ENCODE data around the gene SUGCT.

Gene SUGCT

DNA sequence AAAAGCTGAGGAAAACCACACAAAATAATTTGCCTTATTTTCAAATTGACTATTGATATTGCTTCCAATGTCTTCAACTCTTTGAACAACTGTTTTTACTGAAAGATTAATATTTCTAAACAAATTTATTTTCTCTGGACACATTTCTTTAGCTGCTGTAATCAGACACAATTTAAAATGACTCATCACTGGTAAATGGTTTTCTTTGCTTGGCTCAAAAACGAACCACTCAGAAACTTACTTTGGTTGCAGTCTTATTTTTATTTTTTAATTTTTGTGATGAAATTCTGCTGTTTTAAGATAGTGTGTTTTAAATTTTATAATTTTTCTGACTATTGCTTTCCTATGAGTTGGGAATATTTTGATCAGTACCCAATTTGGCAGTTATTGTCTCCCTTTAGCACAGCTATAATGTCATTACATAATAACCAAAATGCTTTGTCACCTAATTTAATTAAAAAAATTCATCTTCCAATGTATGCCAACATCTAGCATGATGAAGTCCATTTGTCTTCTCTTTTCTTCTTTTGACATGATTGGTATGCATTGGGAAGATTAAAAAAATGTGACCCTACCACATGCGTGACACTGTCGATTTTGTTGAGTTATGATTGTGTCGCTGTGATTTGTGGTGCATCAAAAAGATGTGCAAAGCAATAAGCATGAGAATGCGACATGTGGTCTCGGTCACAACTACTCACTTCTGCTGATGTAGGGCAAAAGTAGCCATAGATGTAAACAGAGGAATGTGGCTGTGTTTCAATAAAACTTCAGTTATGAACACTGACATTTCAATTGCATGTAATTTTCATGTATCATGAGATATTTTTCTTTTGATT is 222.3 kb downstream of the SUGCT start:
- Mint-ChIP-seq H3K27ac (no peak overlapping the region), H3K9me3 (peaks cover 6% of the 10 kb centered on the region), H3K36me3 (ENCODE audit: low read depth) (no peaks in the 10 kb centered on the region), H3K4me1 (no peaks in the 10 kb centered on the region), H3K4me3 (no peak overlapping the region), H3K27me3 (ENCODE audit: low read depth) (peaks cover 4% of the 10 kb centered on the region)
- TF ChIP-seq, protein P1, sequence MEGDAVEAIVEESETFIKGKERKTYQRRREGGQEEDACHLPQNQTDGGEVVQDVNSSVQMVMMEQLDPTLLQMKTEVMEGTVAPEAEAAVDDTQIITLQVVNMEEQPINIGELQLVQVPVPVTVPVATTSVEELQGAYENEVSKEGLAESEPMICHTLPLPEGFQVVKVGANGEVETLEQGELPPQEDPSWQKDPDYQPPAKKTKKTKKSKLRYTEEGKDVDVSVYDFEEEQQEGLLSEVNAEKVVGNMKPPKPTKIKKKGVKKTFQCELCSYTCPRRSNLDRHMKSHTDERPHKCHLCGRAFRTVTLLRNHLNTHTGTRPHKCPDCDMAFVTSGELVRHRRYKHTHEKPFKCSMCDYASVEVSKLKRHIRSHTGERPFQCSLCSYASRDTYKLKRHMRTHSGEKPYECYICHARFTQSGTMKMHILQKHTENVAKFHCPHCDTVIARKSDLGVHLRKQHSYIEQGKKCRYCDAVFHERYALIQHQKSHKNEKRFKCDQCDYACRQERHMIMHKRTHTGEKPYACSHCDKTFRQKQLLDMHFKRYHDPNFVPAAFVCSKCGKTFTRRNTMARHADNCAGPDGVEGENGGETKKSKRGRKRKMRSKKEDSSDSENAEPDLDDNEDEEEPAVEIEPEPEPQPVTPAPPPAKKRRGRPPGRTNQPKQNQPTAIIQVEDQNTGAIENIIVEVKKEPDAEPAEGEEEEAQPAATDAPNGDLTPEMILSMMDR (IDR thresholded peaks at IDR 0.05; ENCODE audit: unreplicated experiment in 3 of 3): no peak

DNA sequence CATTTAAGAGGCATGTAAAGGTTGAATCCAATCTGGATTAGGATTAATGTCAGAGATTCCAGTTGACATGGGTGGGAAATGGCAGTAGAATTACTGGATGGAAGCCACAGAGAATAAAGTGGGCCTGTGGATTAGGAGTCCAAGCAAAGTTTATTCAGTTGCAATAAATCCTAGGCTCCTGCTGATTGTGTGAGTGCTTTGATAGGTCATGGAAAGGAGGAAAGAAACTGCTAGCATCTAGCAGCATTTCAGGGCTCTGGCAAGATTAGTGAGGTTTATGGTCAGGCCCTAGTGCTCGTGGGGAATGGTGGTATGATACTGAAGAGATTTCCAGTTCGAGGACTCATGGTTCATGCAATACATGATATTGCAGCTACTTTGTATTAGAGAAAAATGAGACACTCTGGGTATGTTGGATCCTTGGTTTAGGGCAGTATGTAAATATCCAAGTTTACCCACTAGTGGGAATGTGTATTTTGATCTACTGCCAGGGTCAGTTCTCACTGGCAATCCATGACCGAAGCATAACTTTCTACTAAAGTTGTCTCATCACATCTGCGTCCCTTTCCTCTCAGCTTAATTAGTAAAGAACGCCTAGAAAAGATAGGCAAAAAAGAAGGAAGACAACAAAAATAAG is 235.0 kb downstream of the SUGCT start:
- TF ChIP-seq, protein P1 (IDR thresholded peaks at IDR 0.05; ENCODE audit: unreplicated experiment in 3 of 3): no peak
- H3K27me3 Mint-ChIP-seq (ENCODE audit: low read depth): no peaks in the 10 kb centered on the region
- H3K4me3 Mint-ChIP-seq: no peak overlapping the region

DNA sequence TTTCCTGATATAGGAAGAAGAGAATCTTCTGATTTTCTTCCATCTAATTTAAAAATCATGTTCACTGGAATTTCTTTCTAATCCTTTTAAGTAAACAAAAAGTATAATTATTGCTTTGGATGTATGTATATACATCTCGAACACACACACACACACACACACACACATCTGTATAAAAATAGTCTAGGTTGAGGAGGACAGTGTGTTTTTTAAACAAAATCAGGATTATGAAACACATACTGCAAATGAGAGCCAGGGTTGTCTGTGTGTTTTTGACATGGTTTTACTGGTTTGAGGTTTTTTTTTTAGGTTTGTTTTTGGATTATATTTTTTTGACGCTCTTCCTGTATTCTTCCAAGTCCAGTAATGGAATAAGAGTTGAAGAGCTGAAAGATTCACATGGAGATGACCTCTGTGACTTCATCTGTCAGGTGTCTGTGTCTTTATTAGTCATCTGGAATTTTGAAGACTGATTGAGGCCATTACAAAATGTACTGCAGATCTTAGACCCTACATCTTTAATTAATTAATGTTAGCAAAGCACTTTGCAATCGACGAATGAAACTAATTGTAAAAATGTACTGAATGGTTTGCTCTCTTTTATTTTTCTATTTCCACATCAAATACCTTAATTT is 237.1 kb downstream of the SUGCT start:
- Mint-ChIP-seq H3K4me1 (no peaks in the 10 kb centered on the region), H3K4me3 (no peak overlapping the region), H3K36me3 (ENCODE audit: low read depth) (no peaks in the 10 kb centered on the region), H3K9me3 (peaks cover 5% of the 10 kb centered on the region), H3K27me3 (ENCODE audit: low read depth) (no peaks in the 10 kb centered on the region), H3K27ac (no peak overlapping the region)
- TF ChIP-seq, protein P1 (IDR thresholded peaks at IDR 0.05; ENCODE audit: unreplicated experiment in 3 of 3): no peak

More for the DNA sequence above, 235.0 kb downstream of the SUGCT start:
- peaks cover 5% of the 10 kb centered on the region for H3K9me3 Mint-ChIP-seq
- no peaks in the 10 kb centered on the region for H3K4me1 Mint-ChIP-seq
- no peak overlapping the region for H3K27ac Mint-ChIP-seq
- no peaks in the 10 kb centered on the region for H3K36me3 Mint-ChIP-seq (ENCODE audit: low read depth)

DNA sequence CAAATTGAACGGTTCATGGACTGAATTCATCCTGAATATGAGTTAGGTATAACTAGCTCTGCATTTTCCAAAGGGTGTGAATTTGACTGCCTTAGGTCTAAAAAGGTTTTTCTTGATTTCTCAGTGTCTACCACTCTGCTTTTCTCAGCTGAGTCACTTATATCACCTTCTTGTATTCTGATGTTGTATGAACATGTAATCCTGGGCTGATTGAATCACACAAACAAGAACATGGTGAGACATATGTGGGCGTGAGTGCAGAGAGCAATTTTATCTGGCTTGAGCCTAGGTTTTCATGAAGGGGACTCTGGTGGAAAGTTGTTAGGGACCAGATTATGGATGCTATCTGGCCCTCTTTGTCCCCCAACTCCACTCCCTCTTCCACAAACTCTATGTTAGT is 239.8 kb downstream of the SUGCT start:
- Mint-ChIP-seq H3K4me1 (no peaks in the 10 kb centered on the region), H3K4me3 (no peak overlapping the region), H3K27ac (no peak overlapping the region), H3K36me3 (ENCODE audit: low read depth) (no peaks in the 10 kb centered on the region), H3K9me3 (peaks cover 12% of the 10 kb centered on the region), H3K27me3 (ENCODE audit: low read depth) (no peaks in the 10 kb centered on the region)
- TF ChIP-seq, protein P1 (IDR thresholded peaks at IDR 0.05; ENCODE audit: unreplicated experiment in 3 of 3): no peak

DNA sequence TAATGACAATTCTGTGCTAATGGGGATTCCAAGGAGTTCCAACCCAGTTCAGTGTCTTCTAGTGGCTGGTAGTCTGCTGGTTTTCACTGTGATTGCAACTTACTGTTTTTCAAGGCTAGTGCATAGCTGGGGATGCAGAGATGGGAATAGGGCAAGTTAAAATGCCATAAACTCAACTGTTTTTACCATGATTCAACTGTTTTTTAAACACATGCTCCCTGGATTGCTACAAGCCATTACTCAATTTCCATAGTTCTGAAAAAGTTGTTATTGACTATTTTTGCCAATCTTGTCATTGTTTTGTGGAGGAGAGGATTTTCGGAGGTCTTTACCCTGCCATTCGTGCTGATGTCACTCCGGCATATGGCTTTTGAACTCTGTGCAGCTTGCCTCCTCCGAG is 245.3 kb downstream of the SUGCT start:
- Mint-ChIP-seq H3K4me3 (no peak overlapping the region), H3K4me1 (no peaks in the 10 kb centered on the region), H3K27ac (no peak overlapping the region), H3K9me3 (peaks cover 22% of the 10 kb centered on the region), H3K27me3 (ENCODE audit: low read depth) (no peaks in the 10 kb centered on the region), H3K36me3 (ENCODE audit: low read depth) (no peaks in the 10 kb centered on the region)
- TF ChIP-seq, protein P1 (IDR thresholded peaks at IDR 0.05; ENCODE audit: unreplicated experiment in 3 of 3): no peak
